ENCODE results near the gene HAO2.

DNA sequence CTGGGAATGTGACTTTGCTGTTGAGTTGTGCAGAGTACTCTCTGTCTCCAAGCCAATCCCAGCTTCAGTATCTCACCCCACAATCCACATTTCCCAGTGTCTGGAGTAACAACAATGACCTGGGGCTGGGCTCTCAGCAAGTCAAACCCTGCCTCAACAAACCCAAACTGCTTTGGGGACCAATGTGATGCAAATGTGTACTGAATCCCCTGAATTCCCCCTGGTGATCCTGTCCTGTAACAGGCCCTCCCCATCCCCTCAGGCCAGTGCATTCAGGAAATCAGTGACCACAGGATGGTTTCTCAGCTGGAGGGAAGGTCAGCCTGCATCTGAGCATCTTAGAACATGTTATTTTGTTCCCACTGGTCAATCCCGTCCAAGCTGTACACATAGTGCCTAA, 36.7 kb upstream of the HAO2 start:
- TF ChIP-seq POLR2A (IDR thresholded peaks at IDR 0.05; ENCODE audit: low read length) = no peak
- TF ChIP-seq GATA1 (IDR thresholded peaks at IDR 0.05; ENCODE audit: low read depth, low read length) = no peak

All from erythroblast (primary cell).